Karpas-422 (cell line): ENCODE results near the gene KLHL35. TPM values are rescaled to one million over a fixed set of nuclear protein-coding genes. Genes with fewer than 3 reads are reported as not detected.
"Not testable (repeated sequence)": the region's sequence is repeated elsewhere in the genome, so short reads cannot be mapped to it uniquely, and the experiment has no call there.

Experiments
- DNase-seq: peaks from one replicate; pipeline ENCODE4 v3.0.0-alpha.2; 2015
- H2AFZ ChIP-seq: fragments of 200-600 bp; sonication (generic); 2 replicates; pipeline ENCODE4 v1.6.1; 2014; ENCODE audit warnings: antibody characterized with exemption, low read length, mixed read lengths
- H3K27ac ChIP-seq: fragments of 200-600 bp; sonication (generic); 2 replicates; pipeline ENCODE4 v1.5.1; 2014; ENCODE audit warnings: mild to moderate bottlenecking, low read length, moderate library complexity
- H3K27me3 ChIP-seq: fragments of 200-600 bp; sonication (generic); 2 replicates; pipeline ENCODE4 v1.6.1; 2014; ENCODE audit warnings: low read length, mixed read lengths
- H3K36me3 ChIP-seq: fragments of 200-600 bp; sonication (generic); 2 replicates; pipeline ENCODE4 v1.6.1; 2014; ENCODE audit warnings: low read length, mixed read lengths; ENCODE audit not compliant: insufficient read depth
- H3K4me1 ChIP-seq: fragments of 200-600 bp; sonication (generic); 2 replicates; pipeline ENCODE4 v1.6.1; 2014; ENCODE audit warnings: mild to moderate bottlenecking, low read length, mixed read lengths
- H3K4me2 ChIP-seq: fragments of 200-600 bp; sonication (generic); 2 replicates; pipeline ENCODE4 v1.6.1; 2014; ENCODE audit warnings: low read length, low read depth, mild to moderate bottlenecking; ENCODE audit not compliant: poor library complexity, severe bottlenecking
- H3K4me3 ChIP-seq: fragments of 200-600 bp; sonication (generic); 2 replicates; pipeline ENCODE4 v1.5.1; 2014; ENCODE audit warnings: mild to moderate bottlenecking, antibody characterized with exemption, low read length, mixed read lengths
- H3K79me2 ChIP-seq: fragments of 200-600 bp; sonication (generic); 2 replicates; pipeline ENCODE4 v1.6.1; 2014; ENCODE audit warnings: mild to moderate bottlenecking, low read length, mixed read lengths
- H3K9ac ChIP-seq: fragments of 200-600 bp; sonication (generic); 2 replicates; pipeline ENCODE4 v1.6.0; 2014; ENCODE audit warnings: low read length
- H3K9me2 ChIP-seq: fragments of 200-600 bp; sonication (generic), shearing (Covaris generic); replicated peaks from 2 replicates; pipeline ENCODE4 v1.6.0; 2014; ENCODE audit warnings: mild to moderate bottlenecking, low read length, moderate library complexity; ENCODE audit not compliant: insufficient read depth
- H3K9me3 ChIP-seq: fragments of 300-700, 200-600 bp; sonication (generic); 2 replicates; pipeline ENCODE4 v1.6.1; 2014; ENCODE audit warnings: low read length, mixed read lengths
- H4K20me1 ChIP-seq: fragments of 200-600 bp; sonication (generic); 2 replicates; pipeline ENCODE4 v1.6.1; 2014; ENCODE audit warnings: mild to moderate bottlenecking, antibody characterized with exemption, low read length, low read depth; ENCODE audit not compliant: insufficient read depth
- small RNA-seq: library from RNA; depleted of rRNA; stranded (forward); fragments of <200 nt; gene quantifications from one replicate; pipeline ENCODE3, GENCODE V24; 2014
- total RNA-seq: library from RNA; depleted of rRNA; stranded (reverse); fragments of >200 nt; shearing (Covaris generic); gene quantifications from 2 replicates; pipeline ENCODE4 v1.2.3, GENCODE V29; 2014; ENCODE audit warnings: low replicate concordance; rRNA removed

Gene KLHL35
- total RNA-seq, 1 experiment from 2014 or later = 1.3 TPM

- H3K4me3 ChIP-seq, H3K9me2 ChIP-seq, H3K9ac ChIP-seq, H3K36me3 ChIP-seq, H3K27ac ChIP-seq, H3K4me1 ChIP-seq, H3K4me2 ChIP-seq, H2AFZ ChIP-seq, H3K9me3 ChIP-seq, H4K20me1 ChIP-seq, H3K27me3 ChIP-seq, DNase-seq, H3K79me2 ChIP-seq: not testable (repeated sequence)
These were observed 54.2 kb downstream of the KLHL35 start for GRCh38 chr11:75378776-75379175.

DNA sequence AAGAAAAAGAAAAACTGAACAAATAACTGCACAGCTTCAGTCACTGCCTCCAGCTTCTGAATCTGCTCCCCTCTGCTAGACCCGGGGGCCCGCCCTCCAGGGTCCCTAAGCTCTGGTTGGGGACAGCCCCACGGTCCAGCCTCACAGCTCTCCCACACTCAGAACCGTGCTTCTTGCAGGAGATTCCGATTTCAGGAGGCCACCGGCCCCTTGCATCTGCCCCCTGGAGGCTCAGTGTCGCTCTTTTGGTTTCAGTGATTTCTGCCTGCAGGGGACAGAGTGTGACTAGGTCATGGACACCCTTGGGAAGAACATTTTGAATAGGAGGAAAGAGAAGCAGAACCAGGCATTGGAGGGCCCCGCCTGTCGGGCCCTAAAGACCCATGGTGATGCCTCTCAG lies 56.8 kb downstream of the KLHL35 start:
- no peaks in the 10 kb centered on the region for H3K79me2 ChIP-seq
- no peaks in the 10 kb centered on the region for H3K4me1 ChIP-seq
- no peak overlapping the region for H3K4me2 ChIP-seq
- H2AFZ ChIP-seq = no peak overlapping the region
- no peaks in the 10 kb centered on the region for H3K27me3 ChIP-seq
- H3K4me3 ChIP-seq = no peak overlapping the region
- no peak overlapping the region for H3K9ac ChIP-seq
- H3K9me3 ChIP-seq = no peaks in the 10 kb centered on the region
- H3K27ac ChIP-seq = no peak overlapping the region
- no peaks in the 10 kb centered on the region for H3K9me2 ChIP-seq
- no peaks in the 10 kb centered on the region for H4K20me1 ChIP-seq
- H3K36me3 ChIP-seq = no peaks in the 10 kb centered on the region
- no peak for DNase-seq

DNA sequence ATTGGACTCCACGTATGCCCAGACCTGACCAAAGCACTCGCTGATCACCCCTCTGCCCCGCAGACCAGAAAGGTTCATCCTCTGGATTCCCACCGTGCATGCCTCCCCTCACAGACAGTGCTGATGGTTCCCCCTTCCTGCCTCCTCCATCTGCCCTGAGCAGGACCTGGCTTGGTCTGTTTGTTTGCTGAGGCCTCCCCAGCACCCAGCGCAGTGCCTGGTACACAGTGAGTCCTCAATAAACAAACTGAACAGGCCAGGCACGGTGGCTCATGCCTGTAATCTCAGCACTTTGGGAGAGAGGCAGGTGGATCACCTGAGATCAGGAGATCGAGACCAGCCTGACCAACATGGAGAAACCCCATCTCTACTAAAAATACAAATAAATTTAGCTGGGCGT lies 57.4 kb downstream of the KLHL35 start:
- H3K9me3 ChIP-seq = no peaks in the 10 kb centered on the region
- no peak overlapping the region for H2AFZ ChIP-seq
- no peaks in the 10 kb centered on the region for H3K36me3 ChIP-seq
- no peak overlapping the region for H3K27ac ChIP-seq
- no peak overlapping the region for H3K4me2 ChIP-seq
- H3K4me3 ChIP-seq = no peak overlapping the region
- H4K20me1 ChIP-seq = no peaks in the 10 kb centered on the region
- H3K9ac ChIP-seq = no peak overlapping the region
- DNase-seq = no peak
- no peaks in the 10 kb centered on the region for H3K27me3 ChIP-seq
- H3K4me1 ChIP-seq = no peaks in the 10 kb centered on the region
- H3K79me2 ChIP-seq = no peaks in the 10 kb centered on the region
- no peaks in the 10 kb centered on the region for H3K9me2 ChIP-seq

GRCh38 chr11:75374646-75375045 lies 58.4 kb downstream of the KLHL35 start:
- Histone ChIP-seq H3K4me2 (no peak overlapping the region), H3K4me1 (no peaks in the 10 kb centered on the region), H2AFZ (no peak overlapping the region), H4K20me1 (no peaks in the 10 kb centered on the region), H3K27ac (no peak overlapping the region), H3K79me2 (no peaks in the 10 kb centered on the region), H3K9me3 (no peaks in the 10 kb centered on the region), H3K9me2 (no peaks in the 10 kb centered on the region), H3K9ac (no peak overlapping the region), H3K36me3 (no peaks in the 10 kb centered on the region), H3K4me3 (no peak overlapping the region), H3K27me3 (no peaks in the 10 kb centered on the region)
- no peak for DNase-seq

DNA sequence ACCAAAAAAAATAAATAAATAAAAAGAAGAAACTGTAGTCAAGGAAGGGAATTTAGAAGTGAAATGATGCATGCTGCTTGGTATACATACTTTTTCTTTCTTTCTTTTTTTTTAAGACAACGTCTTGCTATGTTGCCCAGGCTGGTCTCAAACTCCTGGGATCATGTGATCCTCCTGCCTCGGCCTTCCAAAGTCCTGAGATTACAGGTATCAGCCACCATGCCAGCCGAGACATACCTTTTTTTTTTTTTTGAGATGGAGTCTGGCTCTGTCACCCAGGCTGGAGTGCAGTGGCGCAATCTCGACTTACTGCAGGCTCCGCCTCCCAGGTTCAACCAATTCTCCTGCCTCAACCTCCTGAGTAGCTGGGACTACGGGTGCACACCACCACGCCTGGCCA lies 59.8 kb downstream of the KLHL35 start:
- Histone ChIP-seq H3K27ac (no peak overlapping the region), H3K9ac (no peak overlapping the region), H3K4me1 (no peaks in the 10 kb centered on the region), H4K20me1 (no peaks in the 10 kb centered on the region), H2AFZ (no peak overlapping the region), H3K9me2 (no peaks in the 10 kb centered on the region), H3K9me3 (no peaks in the 10 kb centered on the region), H3K4me3 (no peak overlapping the region), H3K36me3 (no peaks in the 10 kb centered on the region), H3K27me3 (no peaks in the 10 kb centered on the region), H3K4me2 (no peak overlapping the region), H3K79me2 (no peaks in the 10 kb centered on the region)
- no peak for DNase-seq

Small RNA genes lying within 50 kb of the gene (small RNA-seq; reads per million reads assigned to genes)
- gene SNORD15A = not detected
- gene SNORD15B = 171 reads per million, percentile 99 among the genes with 10 or more reads in this experiment

Other genes with a start within 250 kb of the KLHL35 start
- gene TPBGL, start 192.4 kb downstream of the KLHL35 start, total RNA-seq = not detected in 2 replicates
- gene ARRB1, start 81.5 kb downstream of the KLHL35 start, total RNA-seq = not detected in 2 replicates
- 2,332 and 2,975 TPM in 2 replicates for gene RPS3, start 33.7 kb downstream of the KLHL35 start, total RNA-seq
- 137 and 237 TPM in 2 replicates for gene GDPD5, start 92.7 kb upstream of the KLHL35 start, total RNA-seq
- 10.5 and 16.1 TPM in 2 replicates for gene SERPINH1, start 129.1 kb upstream of the KLHL35 start, total RNA-seq
- gene MAP6, start 235.8 kb upstream of the KLHL35 start, total RNA-seq = 3.0 and 4.9 TPM in 2 replicates